GM19463 (cell line): ENCODE measurements around the gene ASB4.
A peak's percentile ranks its signal among the peaks of the same experiment; 100 is the strongest.

ENCODE experiments used
- ATAC-seq: cut with Tn5 transposase; IDR thresholded peaks from one replicate; pipeline ENCODE4 v1.9.1; 2021; ENCODE audit warnings: mild to moderate bottlenecking, moderate library complexity; ENCODE audit not compliant: unreplicated experiment

Gene ASB4

GRCh38 chr7:95525503-95525902 is 39.8 kb downstream of the ASB4 start:
- ATAC-seq, result no peak

GRCh38 chr7:95526128-95526738 is 40.5 kb downstream of the ASB4 start:
- ATAC-seq, result no peak

- ATAC-seq, result peak; percentile 68
Measured at GRCh38 chr7:95527033-95527775, 41.5 kb downstream of the ASB4 start.

GRCh38 chr7:95527776-95528250 is 42.1 kb downstream of the ASB4 start:
- ATAC-seq, result no peak

- no peak for ATAC-seq
Measured at GRCh38 chr7:95529701-95530100, 44.0 kb downstream of the ASB4 start.

GRCh38 chr7:95530881-95531280 is 45.1 kb downstream of the ASB4 start:
- no peak for ATAC-seq

- ATAC-seq, result no peak
Measured at GRCh38 chr7:95531605-95532219, 46.0 kb downstream of the ASB4 start.

GRCh38 chr7:95534796-95535195 is 49.1 kb downstream of the ASB4 start:
- ATAC-seq, result no peak

- ATAC-seq, result no peak
Measured at GRCh38 chr7:95535662-95536061, 49.9 kb downstream of the ASB4 start.

- ATAC-seq, result no peak
Measured at GRCh38 chr7:95536656-95537311, 51.0 kb downstream of the ASB4 start.

- ATAC-seq, result no peak
Measured at GRCh38 chr7:95537468-95537867, 51.7 kb downstream of the ASB4 start.

- no peak for ATAC-seq
Measured at GRCh38 chr7:95539426-95539825, 53.7 kb downstream of the ASB4 start.

- ATAC-seq, result no peak
Measured at GRCh38 chr7:95540366-95540765, 54.6 kb downstream of the ASB4 start.

GRCh38 chr7:95543312-95543711 is 57.6 kb downstream of the ASB4 start:
- ATAC-seq, result no peak

- no peak for ATAC-seq
Measured at GRCh38 chr7:95544171-95544570, 58.4 kb downstream of the ASB4 start.

GRCh38 chr7:95545007-95545615 is 59.4 kb downstream of the ASB4 start:
- no peak for ATAC-seq

GRCh38 chr7:95545673-95546072 is 59.9 kb downstream of the ASB4 start:
- ATAC-seq, result no peak

GRCh38 chr7:95546647-95547046 is 60.9 kb downstream of the ASB4 start:
- ATAC-seq, result no peak

- ATAC-seq, result no peak
Measured at GRCh38 chr7:95547361-95548348, 61.9 kb downstream of the ASB4 start.
